GM21825 (cell line): ENCODE measurements around the gene SPOCD1.

Source experiments
- ATAC-seq: cut with Tn5 transposase; IDR thresholded peaks from one replicate; pipeline ENCODE4 v1.9.1; 2021; ENCODE audit warnings: mild to moderate bottlenecking, moderate library complexity; ENCODE audit not compliant: unreplicated experiment

The SPOCD1 gene

DNA sequence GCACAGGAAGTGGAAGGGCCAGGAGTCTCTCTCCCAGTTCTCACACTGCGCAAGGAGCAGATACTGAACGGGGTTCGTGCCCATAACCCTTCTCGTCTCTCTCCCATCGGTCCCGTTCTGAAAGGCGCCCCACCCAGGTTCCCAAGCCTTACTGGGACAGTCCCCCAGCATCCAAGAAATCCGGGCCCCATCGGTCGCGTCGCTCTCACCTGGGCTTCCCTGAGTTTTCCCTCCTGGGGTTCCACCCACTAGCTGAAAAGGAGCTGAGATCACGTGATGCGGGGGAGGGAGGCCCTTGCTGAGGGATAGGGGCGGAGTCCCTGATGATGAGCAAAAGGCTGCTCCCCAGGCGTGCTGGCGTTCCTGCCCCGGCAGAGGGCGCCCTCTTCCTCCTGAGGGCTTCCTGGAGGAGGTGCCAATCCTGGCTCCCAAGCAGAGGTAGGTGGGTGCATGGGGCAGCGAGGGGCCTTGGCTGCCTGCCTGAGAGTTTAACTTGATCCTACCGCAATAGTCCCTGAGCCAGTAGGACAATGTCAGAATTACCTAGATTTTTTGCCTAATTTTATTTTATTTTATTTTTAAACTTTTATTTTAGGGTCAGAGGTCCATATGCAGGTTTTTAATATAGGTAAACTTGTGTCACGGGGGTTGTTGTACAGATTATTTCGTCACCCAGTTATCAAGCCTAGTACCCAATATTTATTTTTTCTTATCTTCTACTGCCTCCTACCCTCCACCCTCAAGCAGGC is at the start of gene SPOCD1:
SPOCD1 (minus strand) TSS at position 271 of the 749 bp plus-strand sequence. CDS start 689 bp downstream, outside the sequence.
- ATAC-seq, result no peak

DNA sequence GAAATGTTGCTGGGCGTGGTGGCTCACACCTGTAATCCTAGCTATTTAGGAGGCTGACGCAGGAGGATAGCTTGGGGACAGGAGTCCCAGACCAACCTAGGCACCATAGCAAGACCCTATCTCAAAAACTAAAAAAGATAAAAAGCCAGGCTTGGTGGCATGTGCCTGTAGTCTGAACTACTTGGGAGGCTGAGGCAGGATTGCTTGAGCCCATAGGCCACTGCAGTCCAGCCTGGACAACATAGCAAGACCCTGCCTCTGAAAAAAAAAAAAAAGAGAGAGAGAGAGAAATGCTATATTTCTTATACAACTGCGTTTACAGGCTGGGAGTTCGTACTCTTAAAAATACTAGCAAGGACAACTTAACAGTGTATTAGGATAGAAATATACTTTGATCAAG is 46.2 kb upstream of the SPOCD1 start:
- no peak for ATAC-seq

DNA sequence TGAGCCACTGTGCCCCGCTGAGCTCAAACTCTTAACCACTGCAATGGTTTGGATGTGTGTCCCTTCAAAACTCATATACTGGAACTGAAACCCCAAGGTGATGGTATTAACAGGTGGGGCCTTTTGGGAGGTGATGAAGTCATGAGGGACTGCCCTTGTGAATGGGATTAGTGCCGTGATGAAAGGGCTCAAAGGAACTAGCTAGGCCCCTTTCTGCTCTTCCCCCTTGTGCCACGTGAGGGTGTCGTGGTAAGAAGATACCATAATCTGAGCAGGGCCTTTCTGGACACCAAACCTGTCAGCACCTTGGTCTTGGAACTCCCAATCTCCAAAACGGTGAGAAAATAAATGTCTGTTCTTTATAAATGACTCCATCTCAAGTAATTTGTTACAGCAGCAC is 45.5 kb upstream of the SPOCD1 start:
- no peak for ATAC-seq

DNA sequence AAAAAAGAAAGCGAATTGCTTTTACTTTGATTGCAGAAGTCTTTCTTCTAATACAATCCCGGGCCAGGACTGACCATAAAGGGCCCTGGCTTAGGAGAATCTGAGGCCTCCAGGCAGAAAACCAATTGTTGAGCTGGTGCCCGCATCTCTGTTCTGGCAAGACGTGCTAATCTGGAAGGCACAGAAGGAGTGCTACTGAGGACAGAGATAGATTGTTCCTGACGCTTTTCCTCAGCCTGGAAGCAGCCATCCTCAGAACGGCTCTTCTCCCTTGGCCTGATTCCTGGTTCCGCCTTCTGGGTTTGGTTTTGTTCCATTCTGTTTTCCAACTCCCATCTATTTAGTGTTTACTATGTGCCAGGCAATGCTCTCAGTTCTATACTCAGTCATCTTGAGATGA is 44.8 kb upstream of the SPOCD1 start:
- ATAC-seq, result no peak

DNA sequence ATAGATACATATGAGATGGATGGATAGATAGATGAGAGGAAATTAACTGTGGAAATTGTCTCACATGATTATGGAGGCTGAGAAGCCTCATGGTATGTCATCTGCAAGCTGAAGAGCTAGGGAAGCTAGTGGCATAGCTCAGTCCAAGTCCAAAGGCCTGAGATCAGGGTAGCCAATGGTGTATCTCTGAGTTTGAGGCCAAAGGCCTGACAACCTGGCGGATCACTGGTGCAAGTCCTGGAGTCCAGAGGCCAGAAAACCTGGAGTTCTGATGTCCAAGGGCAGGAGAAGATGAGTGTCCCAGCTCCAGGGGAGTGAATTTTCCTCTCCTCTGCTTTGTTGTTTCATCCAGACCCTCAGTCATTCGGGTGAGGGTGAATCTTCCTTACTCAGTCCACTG is 43.9 kb upstream of the SPOCD1 start:
- ATAC-seq, result no peak

DNA sequence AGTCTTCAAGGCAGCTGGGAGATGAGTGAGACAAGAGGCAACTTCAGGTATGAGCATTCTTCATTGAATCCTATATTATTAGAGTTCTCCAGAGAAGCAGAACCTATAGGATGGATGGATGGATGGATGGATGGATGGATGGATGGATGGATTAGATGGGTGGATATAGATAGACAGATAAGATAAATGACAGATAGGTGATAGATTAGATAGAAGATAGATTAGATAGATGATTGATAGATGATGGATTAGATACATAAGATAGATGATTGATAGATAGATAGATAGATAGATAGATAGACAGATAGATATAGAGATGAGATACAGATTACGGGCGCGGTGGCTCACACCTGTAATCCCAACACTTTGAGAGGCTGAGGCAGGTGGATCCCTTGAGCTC is 43.2 kb upstream of the SPOCD1 start:
- ATAC-seq, result no peak

DNA sequence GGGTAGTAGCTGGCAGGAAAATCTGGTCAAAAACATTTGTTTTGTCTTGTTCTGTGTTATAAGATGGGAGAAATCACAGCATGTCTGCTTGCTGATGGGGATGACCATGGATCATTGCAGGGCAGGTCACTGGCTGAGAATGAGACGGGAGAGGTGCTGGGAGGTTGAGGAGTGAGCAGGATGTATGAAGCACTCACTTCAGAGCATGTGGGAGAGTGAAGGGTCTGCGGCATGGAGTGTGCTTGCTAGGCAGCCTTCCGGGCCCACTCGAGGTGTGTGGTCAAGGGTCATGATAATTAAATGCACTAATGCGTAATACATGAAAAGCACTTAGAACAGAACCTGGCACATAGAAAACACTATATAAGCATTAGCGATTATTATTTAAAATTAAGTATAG is 42.0 kb upstream of the SPOCD1 start:
- ATAC-seq, result no peak

DNA sequence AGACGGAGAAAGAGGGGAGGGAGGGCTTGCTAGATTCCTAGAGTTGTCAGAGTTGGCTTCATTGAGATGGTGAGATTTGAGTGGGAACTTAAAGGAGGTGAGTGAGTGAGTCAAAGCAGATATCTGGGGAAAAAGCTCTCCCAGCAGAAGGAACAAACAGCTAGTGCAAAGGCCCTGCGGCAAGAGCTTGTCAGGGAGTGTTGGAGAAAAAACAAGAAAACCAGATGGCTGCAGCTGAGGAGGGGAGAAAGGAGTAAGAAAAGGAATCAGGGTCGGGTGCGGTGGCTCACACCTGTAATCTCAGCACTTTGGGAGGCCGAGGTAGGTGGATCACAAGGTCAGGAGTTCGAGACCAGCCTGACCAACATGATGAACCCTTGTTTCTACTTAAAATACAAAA is 40.3 kb upstream of the SPOCD1 start:
- ATAC-seq, result no peak

DNA sequence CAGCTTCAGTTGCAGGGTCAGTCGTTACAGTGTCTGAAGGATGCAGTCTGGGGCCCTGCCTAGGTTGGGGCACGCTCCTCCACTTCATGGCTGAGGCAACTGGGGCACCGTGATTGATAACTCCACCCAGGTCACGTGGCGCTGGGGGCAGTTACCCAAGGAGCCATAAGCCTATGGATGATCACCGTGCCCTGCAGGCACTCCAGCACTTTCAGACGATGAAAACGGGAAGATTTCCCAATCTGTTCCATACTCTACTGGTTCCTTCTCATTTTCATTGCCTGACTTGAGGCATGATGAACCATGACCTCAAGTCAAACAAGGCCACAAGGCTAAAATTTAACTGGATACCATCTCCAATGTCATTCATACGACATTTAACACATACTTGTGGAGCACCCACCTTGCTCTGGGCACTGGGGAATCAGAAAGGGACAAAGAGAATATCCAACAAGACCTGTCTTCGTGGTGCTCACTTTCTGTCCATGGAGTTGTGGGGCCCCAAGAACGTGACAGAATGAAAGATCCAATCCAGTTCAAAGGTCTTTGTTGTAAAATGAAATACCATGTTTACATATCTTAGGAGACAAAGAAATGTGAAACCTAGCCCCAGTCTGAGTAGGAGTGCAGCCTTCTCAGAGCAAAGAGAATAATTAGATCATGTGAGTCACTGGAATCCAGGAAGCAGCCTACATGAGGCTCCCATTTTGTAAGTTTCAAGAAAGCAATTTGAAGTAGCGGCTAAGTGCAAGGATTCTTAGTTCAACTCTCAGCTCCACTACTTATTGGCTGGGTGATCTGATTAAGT is 39.4 kb upstream of the SPOCD1 start:
- ATAC-seq, result no peak

DNA sequence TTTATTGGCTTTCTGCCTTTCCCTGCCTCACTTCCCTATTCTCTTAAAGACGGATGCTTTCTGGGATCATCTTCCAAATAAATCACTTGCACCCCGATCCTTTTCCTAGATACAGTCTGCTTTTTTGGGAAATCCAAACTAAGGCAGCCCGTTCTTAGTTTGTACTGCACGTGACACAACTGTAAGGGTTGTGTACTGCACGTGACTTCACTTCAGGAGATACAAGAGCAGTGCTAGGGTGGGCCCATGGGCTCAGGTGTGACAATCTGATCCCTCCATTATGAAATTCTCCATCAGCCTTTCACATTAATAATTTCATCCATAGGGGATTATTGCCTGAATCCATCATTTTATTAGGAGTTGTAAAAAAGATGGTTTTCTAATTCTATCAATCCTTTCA is 33.8 kb upstream of the SPOCD1 start:
- ATAC-seq, result no peak

DNA sequence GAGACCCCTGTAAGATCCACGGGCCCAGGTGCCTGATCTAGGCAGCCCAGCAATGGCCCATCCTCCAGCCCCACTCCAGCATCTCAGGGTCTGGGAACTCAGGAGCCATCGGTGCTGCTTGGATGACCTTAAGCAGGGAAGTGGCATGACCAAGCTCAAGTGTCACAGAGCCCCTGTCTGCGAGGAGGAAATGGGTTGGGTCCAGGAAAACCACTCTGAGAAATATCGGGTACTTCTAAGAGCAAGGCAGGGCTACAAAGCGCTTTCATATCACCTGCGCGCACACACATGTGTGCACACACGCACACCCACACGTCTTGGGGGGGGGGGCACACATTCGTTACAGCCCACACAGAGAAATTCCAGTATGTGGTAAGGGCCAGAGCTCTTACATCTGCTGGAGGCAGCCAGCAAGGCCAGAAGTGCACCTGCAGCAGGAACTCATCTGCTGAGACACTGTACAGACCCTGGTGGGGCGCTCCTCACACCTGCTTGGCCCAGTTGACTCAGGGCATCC is 32.6 kb upstream of the SPOCD1 start:
- no peak for ATAC-seq

DNA sequence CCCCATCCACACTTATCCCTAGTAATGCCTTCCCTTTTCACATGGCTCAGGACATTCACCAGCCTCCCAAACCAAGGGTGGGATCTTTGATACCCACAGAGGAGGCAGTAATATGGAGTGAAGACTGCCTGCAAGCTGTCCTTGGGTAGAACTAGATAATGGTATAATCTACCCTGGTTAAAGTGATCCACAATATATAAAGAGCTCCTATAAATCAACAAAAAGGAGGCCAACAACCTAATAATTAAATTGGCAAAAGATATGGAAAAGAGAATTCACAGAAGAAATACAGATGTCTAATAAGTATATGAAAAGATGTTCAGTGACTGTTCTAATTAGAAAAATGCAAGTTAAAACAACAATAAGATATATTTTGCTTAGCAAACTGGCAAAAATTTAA is 30.7 kb upstream of the SPOCD1 start:
- no peak for ATAC-seq

DNA sequence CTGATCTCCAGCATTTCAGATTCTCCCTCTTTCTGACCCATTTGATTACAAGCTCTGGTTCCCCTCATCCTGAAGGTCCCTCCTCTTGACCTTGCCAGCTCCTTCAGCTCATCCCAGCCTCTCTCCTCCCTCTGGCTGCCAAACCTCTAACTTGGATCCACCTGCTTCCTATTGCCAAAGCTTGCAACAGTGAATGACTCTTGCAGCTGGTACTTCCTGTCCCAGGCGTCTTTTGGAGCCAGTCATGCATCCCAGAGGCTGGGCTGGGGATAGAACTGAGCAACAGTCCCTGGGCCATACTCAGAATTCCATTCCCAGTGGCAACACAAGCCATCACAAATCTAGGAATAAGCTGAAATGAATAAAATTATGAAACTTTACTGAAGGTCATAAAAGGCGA is 27.7 kb upstream of the SPOCD1 start:
- ATAC-seq, result no peak

DNA sequence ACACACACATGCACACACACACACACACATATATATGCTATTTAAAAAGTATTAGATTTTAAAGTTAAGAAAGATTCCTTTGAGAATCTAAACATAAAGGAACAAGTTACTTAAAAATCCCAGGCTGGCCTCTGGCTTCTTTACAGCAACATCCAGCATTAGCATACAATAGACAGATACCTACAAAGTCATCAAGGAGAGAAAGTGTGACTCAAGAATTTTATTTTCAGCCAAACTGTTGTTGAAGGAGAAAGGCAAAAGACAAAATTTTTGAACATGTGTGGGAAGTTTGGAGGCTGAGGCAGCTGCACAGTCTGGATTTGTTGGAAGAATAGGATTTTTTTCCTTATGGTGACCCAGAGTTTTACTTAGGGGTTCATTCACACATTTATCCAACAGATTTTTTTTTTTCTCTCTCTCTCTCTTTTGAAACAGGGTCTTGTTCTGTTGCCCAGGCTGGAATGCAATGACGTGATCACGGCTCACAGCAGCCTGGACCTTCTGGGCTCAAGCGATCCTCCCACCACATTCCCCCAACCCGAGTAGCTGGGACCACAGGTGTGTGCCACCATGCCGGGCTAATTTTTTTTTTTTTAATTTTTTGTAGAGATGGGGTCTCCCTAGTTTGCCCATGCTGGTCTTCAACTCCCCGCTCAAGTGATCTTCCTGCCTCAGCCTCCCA is 24.0 kb upstream of the SPOCD1 start:
- no peak for ATAC-seq

DNA sequence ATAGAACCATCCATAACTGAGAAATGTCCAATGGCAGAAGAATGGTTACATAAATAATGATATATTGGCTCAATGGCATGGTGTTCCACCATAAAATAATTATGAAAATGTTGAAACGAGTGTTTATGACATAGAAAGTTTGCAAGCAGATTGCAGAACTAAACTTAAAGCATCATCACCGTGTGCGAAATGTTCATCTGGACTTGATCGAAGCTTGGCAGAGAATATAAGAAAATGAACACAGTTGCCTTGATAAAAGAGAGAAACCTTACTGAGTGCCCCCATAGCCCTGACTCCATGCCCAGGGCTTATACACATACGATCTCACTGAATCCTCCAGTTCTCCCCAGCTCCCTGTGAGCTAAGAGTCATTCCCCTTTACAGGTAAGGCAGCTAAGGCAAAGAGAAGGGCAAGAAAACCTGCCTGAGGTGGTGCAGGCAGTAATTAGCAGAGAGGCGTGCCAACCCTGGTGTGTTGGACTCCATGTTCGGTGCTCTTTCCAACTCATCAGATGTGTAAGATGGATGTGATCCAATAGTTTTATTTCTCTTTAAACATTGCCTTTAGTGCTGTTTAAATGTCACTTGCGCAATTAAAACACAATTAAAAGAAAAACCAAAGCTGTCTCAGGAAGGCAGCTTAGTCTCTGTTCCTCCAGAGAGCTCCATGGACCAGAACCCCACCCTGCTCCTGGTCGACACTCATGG is 21.8 kb upstream of the SPOCD1 start:
- no peak for ATAC-seq

DNA sequence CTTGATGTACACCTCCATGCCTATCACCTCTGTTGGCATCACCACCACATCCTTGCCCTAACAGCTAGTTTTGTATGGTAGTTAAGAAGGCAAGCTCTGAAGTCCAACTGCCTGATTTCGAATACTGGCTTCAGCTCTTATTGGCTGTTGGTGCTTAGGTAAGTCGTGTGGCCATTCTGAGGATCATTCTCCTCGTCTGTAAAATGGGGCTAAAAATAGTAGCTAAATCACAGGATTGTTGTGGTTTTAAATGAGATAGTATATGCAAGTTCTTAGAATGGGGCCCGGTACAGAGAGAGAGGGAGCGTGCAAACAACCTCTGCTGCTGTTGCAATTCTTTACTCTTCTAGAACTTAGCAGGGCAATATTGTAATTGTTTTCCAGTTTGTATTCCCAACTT is 20.8 kb upstream of the SPOCD1 start:
- ATAC-seq, result no peak

DNA sequence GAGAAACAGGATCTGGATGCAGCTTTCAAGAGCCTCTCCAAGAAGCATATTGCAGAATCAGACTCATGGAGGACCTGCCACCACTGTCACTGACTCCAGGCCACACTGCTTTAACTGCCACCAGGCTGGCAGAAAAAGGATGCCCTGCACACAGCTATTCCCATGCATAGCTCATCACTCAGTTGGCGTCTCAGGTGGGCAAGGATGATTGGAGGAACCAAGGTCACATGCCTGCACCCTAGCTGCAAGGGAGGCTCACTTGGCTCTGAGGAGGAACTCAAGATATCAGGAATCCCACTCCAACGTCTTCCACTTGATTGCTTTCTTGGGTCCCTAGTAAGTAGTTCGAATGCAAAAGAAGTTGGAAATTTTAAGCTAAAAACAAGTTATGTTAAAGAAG is 19.6 kb upstream of the SPOCD1 start:
- ATAC-seq, result no peak

DNA sequence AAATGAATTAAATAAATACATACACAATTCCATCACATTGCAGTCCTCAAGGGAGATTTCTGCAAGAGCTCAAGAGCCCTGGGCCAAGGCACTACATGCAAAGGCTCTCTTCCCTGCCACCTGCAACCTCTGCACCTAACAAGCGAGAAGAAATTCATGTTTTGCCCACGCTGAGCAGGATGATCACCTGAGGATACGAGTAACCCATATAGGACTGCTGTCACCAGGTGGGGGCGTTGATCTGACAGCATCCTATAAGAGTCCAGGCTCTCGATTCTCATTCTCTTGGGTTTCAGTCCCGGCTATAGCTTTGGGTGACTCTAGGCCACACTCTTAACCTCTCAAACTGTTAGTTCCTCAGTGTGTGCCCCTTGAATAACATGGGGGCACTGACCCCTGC is 18.7 kb upstream of the SPOCD1 start:
- no peak for ATAC-seq

DNA sequence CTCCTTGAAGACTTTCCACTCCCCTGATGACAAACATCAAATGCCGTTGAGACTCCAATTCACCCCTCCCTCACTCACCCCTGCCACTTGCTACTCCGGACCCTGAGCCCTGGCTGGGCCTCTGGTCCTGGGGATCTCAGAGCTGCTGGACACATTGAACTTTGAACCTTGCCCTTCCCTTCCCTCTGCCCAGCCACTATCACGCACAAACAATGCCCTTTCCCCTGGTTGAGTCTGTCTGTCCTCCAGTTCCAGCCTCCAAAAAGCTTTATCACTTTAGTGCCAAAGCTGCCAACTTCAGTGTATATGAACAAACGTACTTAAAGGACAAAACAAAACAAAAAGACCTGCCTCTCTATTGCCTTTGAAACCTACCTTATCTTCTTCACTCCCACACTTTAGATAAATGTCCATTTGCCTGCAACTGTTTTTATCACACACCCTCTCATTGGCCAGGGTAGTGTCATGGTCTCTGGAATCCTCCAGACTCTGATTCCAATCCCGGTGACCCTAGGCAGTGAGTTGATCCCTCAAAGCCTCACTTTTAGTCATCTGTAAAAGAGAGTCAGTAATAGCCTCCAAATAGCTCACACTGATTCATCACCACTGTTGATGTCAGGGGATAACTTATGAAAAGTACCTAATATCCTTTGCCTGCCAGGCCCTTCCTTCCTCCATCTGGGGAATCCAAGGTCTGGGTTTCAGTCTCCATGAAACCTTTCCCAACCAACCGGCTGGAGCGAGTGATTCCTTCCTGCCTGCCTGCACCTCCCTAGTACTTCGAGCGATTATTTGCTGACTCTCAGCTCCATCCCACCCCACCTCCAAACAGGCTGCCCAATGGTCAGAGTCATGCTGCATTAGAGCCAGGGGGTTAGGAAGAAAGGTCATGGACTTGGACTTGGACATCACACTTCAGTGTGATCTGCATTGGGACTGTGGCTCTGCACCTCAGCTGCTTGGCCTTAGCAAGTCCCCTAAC is 15.9 kb upstream of the SPOCD1 start:
- ATAC-seq, result no peak

DNA sequence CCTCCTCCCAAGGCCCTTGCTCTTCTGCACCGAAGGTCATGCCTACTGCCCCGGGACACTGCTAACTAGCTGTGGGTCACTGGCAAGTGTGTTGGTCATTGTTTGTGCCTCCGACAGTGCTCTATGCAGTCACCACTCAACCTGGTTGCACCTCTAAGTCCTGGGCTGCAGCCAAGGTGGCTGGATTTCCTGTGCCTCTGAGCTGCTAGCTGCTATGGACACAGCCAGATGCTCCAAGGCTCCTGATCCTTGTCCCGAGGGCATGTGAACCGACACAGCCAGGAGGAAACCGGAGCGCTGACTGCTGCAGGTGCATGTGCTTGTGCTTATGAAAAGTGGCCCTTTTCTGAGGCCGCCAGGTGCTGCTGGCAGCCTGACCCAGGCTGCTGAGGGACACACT is 14.7 kb upstream of the SPOCD1 start:
- no peak for ATAC-seq
